MM.1S (cell line): Measurements from ENCODE around the gene SGPP1.

Experiments used
- DNase-seq: peaks from one replicate; pipeline ENCODE4 v3.0.0-alpha.2; 2015
- H2AFZ ChIP-seq: fragments of 300-600 bp; sonication (generic); 2 replicates; pipeline ENCODE4 v1.6.0; 2016; ENCODE audit warnings: antibody characterized with exemption, low read length
- H3F3A ChIP-seq: fragments of 300-600 bp; sonication (generic); 2 replicates; pipeline ENCODE4 v1.6.1; 2016; ENCODE audit warnings: mild to moderate bottlenecking, antibody characterized with exemption, low read length, moderate library complexity, mixed read lengths; ENCODE audit not compliant: insufficient read depth
- H3K27ac ChIP-seq: fragments of 300-600 bp; sonication (generic); 2 replicates; pipeline ENCODE4 v1.5.1; 2016; ENCODE audit warnings: mild to moderate bottlenecking, low read length
- H3K27me3 ChIP-seq: fragments of 300-600 bp; sonication (generic); replicated peaks from 2 replicates; pipeline ENCODE4 v1.6.0; 2016; ENCODE audit warnings: low read length; ENCODE audit not compliant: insufficient read depth
- H3K36me3 ChIP-seq: fragments of 300-600 bp; sonication (generic); replicated peaks from 2 replicates; pipeline ENCODE4 v1.6.1; 2016; ENCODE audit warnings: mild to moderate bottlenecking, low read length, mixed read lengths; ENCODE audit not compliant: insufficient read depth
- H3K4me1 ChIP-seq: fragments of 300-600 bp; sonication (generic); 2 replicates; pipeline ENCODE4 v1.6.1; 2016; ENCODE audit warnings: low read length, mixed read lengths
- H3K4me2 ChIP-seq: fragments of 300-600 bp; sonication (generic); 2 replicates; pipeline ENCODE4 v1.6.0; 2016; ENCODE audit warnings: low read depth, low read length
- H3K4me3 ChIP-seq: fragments of 300-600 bp; sonication (generic); 2 replicates; pipeline ENCODE4 v1.5.1; 2016; ENCODE audit warnings: low read length, mixed read lengths
- H3K79me2 ChIP-seq: fragments of 300-600 bp; sonication (generic); 2 replicates; pipeline ENCODE4 v1.6.1; 2016; ENCODE audit warnings: mixed run types, low read length, mixed read lengths
- H3K9ac ChIP-seq: fragments of 300-600 bp; sonication (generic); 2 replicates; pipeline ENCODE4 v1.6.1; 2016; ENCODE audit warnings: low read length, mixed read lengths
- H3K9me2 ChIP-seq: fragments of 300-600 bp; sonication (generic); replicated peaks from 2 replicates; pipeline ENCODE4 v1.6.1; 2016; ENCODE audit warnings: mild to moderate bottlenecking, low read length, mixed read lengths; ENCODE audit not compliant: insufficient read depth
- H3K9me3 ChIP-seq: fragments of 300-600 bp; sonication (generic); replicated peaks from 2 replicates; pipeline ENCODE4 v1.6.1; 2016; ENCODE audit warnings: mild to moderate bottlenecking, low read length, mixed read lengths; ENCODE audit not compliant: insufficient read depth
- H4K20me1 ChIP-seq: fragments of 300-600 bp; sonication (generic); 2 replicates; pipeline ENCODE4 v1.6.1; 2016; ENCODE audit warnings: mild to moderate bottlenecking, low read length, moderate library complexity, mixed read lengths; ENCODE audit not compliant: insufficient read depth
- EZH2 ChIP-seq: fragments of 300-600 bp; sonication (generic); optimal IDR thresholded peaks from 2 replicates; pipeline ENCODE3; 2017; ENCODE audit warnings: low read depth, mild to moderate bottlenecking, antibody characterized with exemption, low read length, mixed read lengths
- EZH2phosphoT487 ChIP-seq: fragments of 300-600 bp; sonication (generic); IDR thresholded peaks from 2 replicates; pipeline ENCODE4 v1.6.1; 2018; ENCODE audit warnings: antibody characterized with exemption, low read length
- TF ChIP-seq, protein P1 (sequence below): fragments of 300-600 bp; sonication (generic); IDR thresholded peaks from 2 replicates; pipeline ENCODE4 v1.5.1; 2016; ENCODE audit warnings: antibody characterized with exemption, low read length, mixed read lengths

The SGPP1 gene

DNA sequence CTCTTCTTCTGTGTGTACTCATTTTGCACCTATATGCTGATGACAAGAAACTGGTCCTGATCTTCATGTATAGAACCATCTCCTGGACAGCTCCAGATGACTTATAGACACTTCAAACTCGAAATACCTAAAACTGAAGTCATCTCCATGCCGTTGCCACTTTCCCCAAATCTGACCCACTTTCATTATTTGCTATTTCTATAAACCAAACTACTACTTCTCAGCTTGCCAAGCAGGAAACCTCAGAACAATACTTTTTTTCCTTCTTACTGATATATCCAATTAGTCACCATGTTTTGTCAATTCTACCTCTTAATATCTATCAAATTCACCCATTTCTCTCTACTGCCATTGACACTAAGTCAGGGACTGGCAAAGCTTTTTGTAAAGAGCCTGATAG, 14.8 kb downstream of the SGPP1 start:
- no peaks in the 10 kb centered on the region for H3K9me3 ChIP-seq
- TF ChIP-seq, protein P1, sequence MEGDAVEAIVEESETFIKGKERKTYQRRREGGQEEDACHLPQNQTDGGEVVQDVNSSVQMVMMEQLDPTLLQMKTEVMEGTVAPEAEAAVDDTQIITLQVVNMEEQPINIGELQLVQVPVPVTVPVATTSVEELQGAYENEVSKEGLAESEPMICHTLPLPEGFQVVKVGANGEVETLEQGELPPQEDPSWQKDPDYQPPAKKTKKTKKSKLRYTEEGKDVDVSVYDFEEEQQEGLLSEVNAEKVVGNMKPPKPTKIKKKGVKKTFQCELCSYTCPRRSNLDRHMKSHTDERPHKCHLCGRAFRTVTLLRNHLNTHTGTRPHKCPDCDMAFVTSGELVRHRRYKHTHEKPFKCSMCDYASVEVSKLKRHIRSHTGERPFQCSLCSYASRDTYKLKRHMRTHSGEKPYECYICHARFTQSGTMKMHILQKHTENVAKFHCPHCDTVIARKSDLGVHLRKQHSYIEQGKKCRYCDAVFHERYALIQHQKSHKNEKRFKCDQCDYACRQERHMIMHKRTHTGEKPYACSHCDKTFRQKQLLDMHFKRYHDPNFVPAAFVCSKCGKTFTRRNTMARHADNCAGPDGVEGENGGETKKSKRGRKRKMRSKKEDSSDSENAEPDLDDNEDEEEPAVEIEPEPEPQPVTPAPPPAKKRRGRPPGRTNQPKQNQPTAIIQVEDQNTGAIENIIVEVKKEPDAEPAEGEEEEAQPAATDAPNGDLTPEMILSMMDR: no peak
- TF ChIP-seq EZH2phosphoT487 (no peak), EZH2 (no peak)
- H3K9me2 ChIP-seq: no peaks in the 10 kb centered on the region
- H3K36me3 ChIP-seq: no peaks in the 10 kb centered on the region
- no peaks in the 10 kb centered on the region for H3K4me1 ChIP-seq
- no peak for DNase-seq
- no peaks in the 10 kb centered on the region for H3K79me2 ChIP-seq
- H3K27ac ChIP-seq: no peak overlapping the region
- no peak overlapping the region for H3K4me3 ChIP-seq
- H3K9ac ChIP-seq: no peak overlapping the region
- H2AFZ ChIP-seq: no peak overlapping the region
- H3K4me2 ChIP-seq: no peak overlapping the region
- no peaks in the 10 kb centered on the region for H3F3A ChIP-seq
- H3K27me3 ChIP-seq: no peaks in the 10 kb centered on the region
- H4K20me1 ChIP-seq: no peaks in the 10 kb centered on the region

DNA sequence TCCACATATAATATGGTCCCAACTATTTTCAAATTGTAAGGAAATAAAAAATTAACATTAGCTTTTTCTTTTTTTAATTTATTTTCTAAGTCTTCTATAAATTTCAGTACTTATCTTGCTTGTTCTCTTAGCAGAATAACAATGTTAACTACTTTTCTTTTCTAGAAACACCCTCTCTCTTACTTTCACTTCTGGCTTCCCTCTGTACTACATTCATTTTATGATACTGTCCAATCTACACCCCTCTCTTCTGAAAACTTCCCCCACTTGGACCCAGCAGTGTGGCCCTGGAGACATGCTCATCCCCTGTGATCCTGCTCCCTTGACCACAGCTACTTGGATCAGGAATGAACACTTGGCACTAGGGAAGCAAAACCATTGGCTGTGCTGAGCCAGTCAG, 15.7 kb downstream of the SGPP1 start:
- H2AFZ ChIP-seq: no peak overlapping the region
- H3K4me1 ChIP-seq: no peaks in the 10 kb centered on the region
- no peaks in the 10 kb centered on the region for H3K9me3 ChIP-seq
- no peak for DNase-seq
- no peaks in the 10 kb centered on the region for H4K20me1 ChIP-seq
- H3K36me3 ChIP-seq: no peaks in the 10 kb centered on the region
- no peaks in the 10 kb centered on the region for H3K9me2 ChIP-seq
- H3K9ac ChIP-seq: no peak overlapping the region
- no peaks in the 10 kb centered on the region for H3K27me3 ChIP-seq
- H3K4me2 ChIP-seq: no peak overlapping the region
- no peaks in the 10 kb centered on the region for H3F3A ChIP-seq
- no peak overlapping the region for H3K27ac ChIP-seq
- TF ChIP-seq EZH2phosphoT487 (no peak), EZH2 (no peak)
- TF ChIP-seq, protein P1: no peak
- no peak overlapping the region for H3K4me3 ChIP-seq
- no peaks in the 10 kb centered on the region for H3K79me2 ChIP-seq

DNA sequence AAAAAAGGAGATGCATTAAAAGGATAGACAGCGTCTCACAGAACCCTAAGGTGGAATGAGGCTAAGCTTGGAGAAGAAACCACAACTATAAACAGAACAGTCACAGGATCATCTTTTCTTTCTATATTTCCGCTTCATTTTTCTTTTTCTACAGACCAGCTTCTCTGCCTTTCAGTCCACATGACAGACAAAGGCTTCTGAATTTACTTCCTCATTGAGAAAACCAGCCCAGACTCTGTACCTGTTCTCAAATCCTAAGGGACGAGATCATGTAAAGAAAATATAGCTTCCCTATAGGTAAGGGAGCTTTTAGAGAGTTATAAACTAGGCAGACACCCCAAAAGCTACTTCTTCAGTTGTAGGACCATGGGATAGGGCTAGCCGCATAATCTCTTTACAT, 17.4 kb downstream of the SGPP1 start:
- no peaks in the 10 kb centered on the region for H4K20me1 ChIP-seq
- TF ChIP-seq EZH2phosphoT487: no peak
- TF ChIP-seq EZH2: no peak
- TF ChIP-seq, protein P1: no peak
- no peak overlapping the region for H3K4me2 ChIP-seq
- H3K9me2 ChIP-seq: no peaks in the 10 kb centered on the region
- no peaks in the 10 kb centered on the region for H3F3A ChIP-seq
- DNase-seq: no peak
- no peaks in the 10 kb centered on the region for H3K79me2 ChIP-seq
- H3K9ac ChIP-seq: no peak overlapping the region
- no peaks in the 10 kb centered on the region for H3K27me3 ChIP-seq
- H3K4me1 ChIP-seq: no peaks in the 10 kb centered on the region
- no peak overlapping the region for H2AFZ ChIP-seq
- H3K4me3 ChIP-seq: no peak overlapping the region
- no peaks in the 10 kb centered on the region for H3K36me3 ChIP-seq
- no peaks in the 10 kb centered on the region for H3K9me3 ChIP-seq
- no peak overlapping the region for H3K27ac ChIP-seq
